ENCODE measurements around the gene GSTT2B. TPM values are rescaled to one million over a fixed set of nuclear protein-coding genes. Genes with fewer than 3 reads are reported as not detected.
A peak's percentile ranks its signal among the peaks of the same experiment; 100 is the strongest.
"Not testable (repeated sequence)": the region's sequence is repeated elsewhere in the genome, so short reads cannot be mapped to it uniquely, and the experiment has no call there.

The GSTT2B gene
- total RNA-seq, 2 experiments from 2014 or later: not detected

- H3K9me3 ChIP-seq (ENCODE audit: low read length); POLR2A ChIA-PET; H3K9me2 ChIP-seq (ENCODE audit: insufficient read depth, low read length); H3K79me2 ChIP-seq (ENCODE audit: insufficient read depth, low read depth, low read length); H3K4me3 ChIP-seq (ENCODE audit: low read depth, low read length, poor library complexity, severe bottlenecking); H3K4me2 ChIP-seq (ENCODE audit: low read length); H4K20me1 ChIP-seq (ENCODE audit: insufficient read depth, low read length); H3K27ac ChIP-seq (ENCODE audit: low read depth, low read length, poor library complexity, severe bottlenecking); DNase-seq (ENCODE audit: low spot score); BruUV-seq (replicated peaks); H3K36me3 ChIP-seq (ENCODE audit: insufficient read depth, low read length); CTCF ChIA-PET (ENCODE audit: unreplicated experiment); H3K4me1 ChIP-seq (ENCODE audit: insufficient read depth, low read length, poor library complexity, severe bottlenecking); H2AFZ ChIP-seq (ENCODE audit: low read length): not testable (repeated sequence)
- intact Hi-C loops (cut with micrococcal nuclease; ENCODE audit: unreplicated experiment): loop anchor here (5.0 kb wide), 1 partner anchor 39 kb away; no protein-coding TSS in a partner anchor
These were observed 8.1 kb downstream of the GSTT2B start for GRCh38 chr22:23952794-23953405.

GRCh38 chr22:23951383-23951782 lies 9.6 kb downstream of the GSTT2B start:
- H4K20me1 ChIP-seq (ENCODE audit: insufficient read depth, low read length); H3K4me1 ChIP-seq (ENCODE audit: insufficient read depth, low read length, poor library complexity, severe bottlenecking); H3K27ac ChIP-seq (ENCODE audit: low read depth, low read length, poor library complexity, severe bottlenecking); H3K4me2 ChIP-seq (ENCODE audit: low read length); POLR2A ChIA-PET; H3K9me2 ChIP-seq (ENCODE audit: insufficient read depth, low read length); H3K9me3 ChIP-seq (ENCODE audit: low read length); CTCF ChIA-PET (ENCODE audit: unreplicated experiment); H3K79me2 ChIP-seq (ENCODE audit: insufficient read depth, low read depth, low read length); H2AFZ ChIP-seq (ENCODE audit: low read length); BruUV-seq (replicated peaks); H3K4me3 ChIP-seq (ENCODE audit: low read depth, low read length, poor library complexity, severe bottlenecking); DNase-seq (ENCODE audit: low spot score); H3K36me3 ChIP-seq (ENCODE audit: insufficient read depth, low read length): not testable (repeated sequence)
- intact Hi-C loops (cut with micrococcal nuclease; ENCODE audit: unreplicated experiment): loop anchor here (5.0 kb wide), 1 partner anchor 41 kb away; no protein-coding TSS in a partner anchor

GRCh38 chr22:23949764-23950163 lies 11.2 kb downstream of the GSTT2B start:
- H3K27ac ChIP-seq (ENCODE audit: low read depth, low read length, poor library complexity, severe bottlenecking); H3K79me2 ChIP-seq (ENCODE audit: insufficient read depth, low read depth, low read length); H3K4me2 ChIP-seq (ENCODE audit: low read length); H3K4me3 ChIP-seq (ENCODE audit: low read depth, low read length, poor library complexity, severe bottlenecking); H3K36me3 ChIP-seq (ENCODE audit: insufficient read depth, low read length); H3K9me2 ChIP-seq (ENCODE audit: insufficient read depth, low read length); H3K4me1 ChIP-seq (ENCODE audit: insufficient read depth, low read length, poor library complexity, severe bottlenecking); H4K20me1 ChIP-seq (ENCODE audit: insufficient read depth, low read length); H2AFZ ChIP-seq (ENCODE audit: low read length); CTCF ChIA-PET (ENCODE audit: unreplicated experiment); DNase-seq (ENCODE audit: low spot score); BruUV-seq (replicated peaks); POLR2A ChIA-PET; H3K9me3 ChIP-seq (ENCODE audit: low read length): not testable (repeated sequence)
- intact Hi-C loops (cut with micrococcal nuclease; ENCODE audit: unreplicated experiment): loop anchor here (5.0 kb wide), 1 partner anchor 43 kb away; no protein-coding TSS in a partner anchor

- CTCF ChIA-PET (ENCODE audit: unreplicated experiment); H4K20me1 ChIP-seq (ENCODE audit: insufficient read depth, low read length); H3K9me3 ChIP-seq (ENCODE audit: low read length); H3K36me3 ChIP-seq (ENCODE audit: insufficient read depth, low read length); POLR2A ChIA-PET; BruUV-seq (replicated peaks); H3K4me2 ChIP-seq (ENCODE audit: low read length); DNase-seq (ENCODE audit: low spot score); H3K4me1 ChIP-seq (ENCODE audit: insufficient read depth, low read length, poor library complexity, severe bottlenecking); intact Hi-C loops (cut with micrococcal nuclease; ENCODE audit: unreplicated experiment); H3K79me2 ChIP-seq (ENCODE audit: insufficient read depth, low read depth, low read length); H3K4me3 ChIP-seq (ENCODE audit: low read depth, low read length, poor library complexity, severe bottlenecking); H3K9me2 ChIP-seq (ENCODE audit: insufficient read depth, low read length); H3K27ac ChIP-seq (ENCODE audit: low read depth, low read length, poor library complexity, severe bottlenecking): not testable (repeated sequence)
- H2AFZ ChIP-seq (ENCODE audit: low read length): peak overlapping the region; percentile 46; the same call in 1 of the 2 replicates
These were observed 13.6 kb downstream of the GSTT2B start for GRCh38 chr22:23947391-23947790.

GRCh38 chr22:23940166-23940565 lies 20.8 kb downstream of the GSTT2B start:
- H3K79me2 ChIP-seq (ENCODE audit: insufficient read depth, low read depth, low read length); DNase-seq (ENCODE audit: low spot score); intact Hi-C loops (cut with micrococcal nuclease; ENCODE audit: unreplicated experiment); CTCF ChIA-PET (ENCODE audit: unreplicated experiment); H3K36me3 ChIP-seq (ENCODE audit: insufficient read depth, low read length); H3K4me3 ChIP-seq (ENCODE audit: low read depth, low read length, poor library complexity, severe bottlenecking); H3K4me1 ChIP-seq (ENCODE audit: insufficient read depth, low read length, poor library complexity, severe bottlenecking); H3K9me2 ChIP-seq (ENCODE audit: insufficient read depth, low read length); H3K27ac ChIP-seq (ENCODE audit: low read depth, low read length, poor library complexity, severe bottlenecking); H4K20me1 ChIP-seq (ENCODE audit: insufficient read depth, low read length); H3K9me3 ChIP-seq (ENCODE audit: low read length); BruUV-seq (replicated peaks); H3K4me2 ChIP-seq (ENCODE audit: low read length); POLR2A ChIA-PET; H2AFZ ChIP-seq (ENCODE audit: low read length): not testable (repeated sequence)

Measured in OCI-LY7 (cell line).